HEK293T (cell line): Measurements from ENCODE around the gene STH.

Source experiments
- CTCF ChIA-PET: fragments of 350-600 bp; formaldehyde crosslinking; extraction: SDS; loops from one replicate; lab custom pipeline; 2021; ENCODE audit warnings: antibody characterized with exemption, inconsistent platforms; lab: Yijun Ruan, JAX
- POLR2A ChIA-PET: fragments of 350-600 bp; formaldehyde crosslinking; extraction: SDS; loops from one replicate; lab custom pipeline; 2020; ENCODE audit warnings: antibody characterized with exemption, inconsistent platforms; lab: Yijun Ruan, JAX
- DNase-seq: peaks from one replicate; pipeline ENCODE4 v3.0.0; 2012; ENCODE audit warnings: mixed read lengths; ENCODE audit errors: extremely low spot score
- ARNT ChIP-seq: fragments of 450-650 bp; IDR thresholded peaks from 2 replicates; pipeline ENCODE4 v1.6.1; 2017; ENCODE audit warnings: mild to moderate bottlenecking
- BHLHE40 ChIP-seq: fragments of 450-650 bp; IDR thresholded peaks from 2 replicates; pipeline ENCODE4 v1.6.1; 2016; ENCODE audit warnings: mild to moderate bottlenecking, moderate library complexity, borderline replicate concordance
- CTBP1 ChIP-seq: fragments of 450-650 bp; IDR thresholded peaks from 2 replicates; pipeline ENCODE4 v1.6.1; 2016; ENCODE audit warnings: borderline replicate concordance
- ELF4 ChIP-seq: fragments of 450-650 bp; IDR thresholded peaks from 2 replicates; pipeline ENCODE4 v1.6.1; 2017; ENCODE audit warnings: antibody characterized with exemption
- FOXA1 ChIP-seq: fragments of 450-650 bp; IDR thresholded peaks from 2 replicates; pipeline ENCODE4 v1.6.1; 2016; ENCODE audit warnings: mild to moderate bottlenecking
- FOXK2 ChIP-seq: fragments of 450-650 bp; IDR thresholded peaks from 2 replicates; pipeline ENCODE4 v1.6.1; 2016; ENCODE audit warnings: mild to moderate bottlenecking
- FOXM1 ChIP-seq: fragments of 450-650 bp; IDR thresholded peaks from 2 replicates; pipeline ENCODE4 v1.6.1; 2017; ENCODE audit warnings: mild to moderate bottlenecking, borderline replicate concordance
- HDGF ChIP-seq: fragments of 450-650 bp; IDR thresholded peaks from 2 replicates; pipeline ENCODE4 v1.6.1; 2017; ENCODE audit warnings: antibody characterized with exemption, borderline replicate concordance
- L3MBTL2 ChIP-seq: fragments of 450-650 bp; conservative IDR thresholded peaks from 2 replicates; pipeline ENCODE4 v1.6.1; 2016; ENCODE audit warnings: mild to moderate bottlenecking
- LEF1 ChIP-seq: fragments of 450-650 bp; IDR thresholded peaks from 2 replicates; pipeline ENCODE4 v1.6.1; 2017; ENCODE audit warnings: mild to moderate bottlenecking, borderline replicate concordance
- NFRKB ChIP-seq: fragments of 450-650 bp; IDR thresholded peaks from 2 replicates; pipeline ENCODE4 v1.6.1; 2016; ENCODE audit warnings: mild to moderate bottlenecking, moderate library complexity
- PKNOX1 ChIP-seq: fragments of 450-650 bp; IDR thresholded peaks from 2 replicates; pipeline ENCODE4 v1.6.1; 2016
- SP1 ChIP-seq: fragments of 450-650 bp; IDR thresholded peaks from 2 replicates; pipeline ENCODE4 v1.6.1; 2017
- SUZ12 ChIP-seq: fragments of 450-650 bp; IDR thresholded peaks from 2 replicates; pipeline ENCODE4 v1.6.1; 2016; ENCODE audit warnings: mild to moderate bottlenecking
- TARDBP ChIP-seq: fragments of 450-650 bp; IDR thresholded peaks from 2 replicates; pipeline ENCODE4 v1.6.1; 2016
- ZNF384 ChIP-seq: fragments of 450-650 bp; IDR thresholded peaks from 2 replicates; pipeline ENCODE4 v1.6.1; 2016

STH gene

DNA sequence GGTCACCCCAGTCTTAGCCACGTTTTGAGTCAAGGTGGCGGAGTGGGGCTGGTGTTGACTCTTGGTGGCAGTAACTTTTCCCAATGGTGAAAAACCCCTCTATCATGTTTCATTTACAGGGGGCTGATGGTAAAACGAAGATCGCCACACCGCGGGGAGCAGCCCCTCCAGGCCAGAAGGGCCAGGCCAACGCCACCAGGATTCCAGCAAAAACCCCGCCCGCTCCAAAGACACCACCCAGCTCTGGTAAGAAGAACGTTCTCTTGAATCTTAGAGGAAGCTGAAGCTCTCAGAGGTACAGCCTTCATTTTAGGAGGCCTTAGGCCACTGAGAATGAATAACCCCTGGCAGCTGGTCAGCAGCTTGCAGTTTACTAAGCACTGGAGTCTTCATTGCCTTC lies 7.7 kb upstream of the STH start:
- no peak for DNase-seq
- ChIA-PET CTCF (interaction anchor here (1.2 to 1.4 kb wide), 2 partner anchors 9 to 20 kb away, joined by 4 read pairs; no protein-coding TSS in a partner anchor), POLR2A (no interaction called here)
- TF ChIP-seq SP1, result no peak

DNA sequence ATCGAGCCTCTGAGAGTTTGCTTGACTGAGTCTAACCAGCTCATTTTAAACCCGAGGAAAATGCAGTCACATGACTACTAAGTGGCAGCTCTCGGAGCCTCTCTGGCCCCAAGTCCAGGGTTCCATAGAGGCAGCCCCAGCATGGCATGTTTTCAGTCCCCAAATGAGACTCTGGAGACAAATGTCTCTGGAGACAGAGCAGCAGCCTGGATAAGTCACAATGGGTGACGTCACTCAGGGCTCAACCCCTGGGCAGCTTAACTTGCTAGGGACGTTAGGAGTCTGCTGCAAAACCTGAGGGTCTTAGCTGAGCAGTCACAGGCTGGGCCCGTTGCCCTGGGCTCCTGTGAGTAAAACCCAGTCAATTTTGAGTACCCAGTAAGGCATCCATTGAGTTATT lies 6.9 kb upstream of the STH start:
- TF ChIP-seq ELF4, result no peak
- no peak for TF ChIP-seq PKNOX1
- TF ChIP-seq FOXK2, result no peak
- no peak for TF ChIP-seq NFRKB
- no peak for TF ChIP-seq SUZ12
- no peak for TF ChIP-seq HDGF
- TF ChIP-seq SP1, result no peak
- TF ChIP-seq CTBP1, result no peak
- POLR2A ChIA-PET, result no interaction called here
- CTCF ChIA-PET, result no interaction called here
- DNase-seq, result no peak

DNA sequence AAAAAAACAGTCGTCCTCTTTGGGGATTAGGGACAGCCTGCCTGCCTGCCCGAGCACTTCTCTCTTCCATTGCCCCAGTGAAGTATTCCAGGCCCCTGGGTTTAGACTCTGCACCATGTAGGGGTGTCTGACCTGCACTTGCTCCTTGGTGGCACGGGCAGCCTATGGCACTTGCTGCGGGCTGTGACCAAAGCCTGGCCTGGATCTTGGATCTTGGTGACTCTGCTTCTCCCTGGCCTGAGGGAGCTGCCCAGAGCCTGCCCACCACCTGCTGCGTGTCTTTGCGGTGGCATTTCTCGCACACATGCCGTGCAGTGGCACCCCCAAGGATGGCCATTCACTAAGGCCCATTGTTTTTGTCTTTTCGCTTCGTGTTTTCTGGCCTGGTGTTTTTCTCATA lies 6.1 kb upstream of the STH start:
- TF ChIP-seq SP1, result no peak
- no peak for TF ChIP-seq PKNOX1
- TF ChIP-seq L3MBTL2, result no peak
- no peak for TF ChIP-seq CTBP1
- TF ChIP-seq ELF4, result no peak
- TF ChIP-seq BHLHE40, result no peak
- TF ChIP-seq HDGF, result no peak
- no peak for TF ChIP-seq TARDBP
- no peak for TF ChIP-seq NFRKB
- TF ChIP-seq FOXM1, result no peak
- no peak for TF ChIP-seq FOXK2
- TF ChIP-seq FOXA1, result no peak
- no peak for TF ChIP-seq SUZ12
- ChIA-PET POLR2A (no interaction called here), CTCF (interaction anchor here (0.7 kb wide), 1 partner anchor 201 kb away, joined by 3 read pairs; no protein-coding TSS in a partner anchor)
- no peak for DNase-seq

DNA sequence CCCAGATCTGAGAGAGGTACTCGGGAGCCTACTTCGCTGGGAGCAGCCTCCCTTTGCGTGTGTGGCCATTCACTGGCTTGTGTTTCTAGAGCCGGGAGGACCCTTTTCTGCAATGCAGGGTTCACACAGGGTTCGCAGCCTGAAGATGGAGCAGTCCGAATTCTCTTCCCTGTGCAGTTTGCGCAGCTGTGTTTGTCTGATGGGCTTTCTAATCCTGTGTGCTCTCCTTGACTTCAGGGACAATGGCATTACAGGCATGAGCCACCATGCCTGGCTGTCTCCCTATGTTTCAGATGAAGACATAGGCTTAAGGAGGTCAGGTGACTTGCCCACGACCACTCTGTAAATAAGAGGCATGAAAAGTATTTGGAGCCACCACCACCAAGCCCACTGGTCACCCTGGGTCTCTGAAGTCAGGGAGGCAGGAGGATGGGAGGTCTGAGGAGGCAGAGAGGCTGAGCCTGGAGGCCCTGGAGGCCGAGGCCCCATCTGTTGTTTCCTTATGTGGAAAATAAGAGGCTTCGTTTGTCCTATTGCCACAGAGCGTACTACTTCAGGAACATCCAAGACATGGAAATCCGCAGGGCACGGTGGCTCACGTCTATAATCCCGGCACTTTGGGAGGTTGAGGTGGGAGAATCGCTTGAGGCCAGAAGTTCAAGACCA lies 5.0 kb upstream of the STH start:
- POLR2A ChIA-PET, result no interaction called here
- CTCF ChIA-PET, result no interaction called here
- no peak for TF ChIP-seq ZNF384
- no peak for TF ChIP-seq TARDBP
- TF ChIP-seq LEF1, result no peak
- no peak for TF ChIP-seq SUZ12
- TF ChIP-seq ARNT, result no peak
- TF ChIP-seq SP1, result no peak
- TF ChIP-seq HDGF, result no peak
- DNase-seq, result no peak

GRCh38 chr17:45994987-45995386 lies 4.1 kb upstream of the STH start:
- CTCF ChIA-PET, result no interaction called here
- POLR2A ChIA-PET, result no interaction called here
- DNase-seq, result no peak
- TF ChIP-seq ZNF384 (no peak), FOXA1 (no peak), ELF4 (no peak), HDGF (no peak), FOXM1 (no peak), LEF1 (no peak), CTBP1 (no peak), PKNOX1 (no peak), SUZ12 (no peak), SP1 (no peak), TARDBP (no peak), L3MBTL2 (no peak), BHLHE40 (no peak), ARNT (no peak), FOXK2 (no peak), NFRKB (no peak)

DNA sequence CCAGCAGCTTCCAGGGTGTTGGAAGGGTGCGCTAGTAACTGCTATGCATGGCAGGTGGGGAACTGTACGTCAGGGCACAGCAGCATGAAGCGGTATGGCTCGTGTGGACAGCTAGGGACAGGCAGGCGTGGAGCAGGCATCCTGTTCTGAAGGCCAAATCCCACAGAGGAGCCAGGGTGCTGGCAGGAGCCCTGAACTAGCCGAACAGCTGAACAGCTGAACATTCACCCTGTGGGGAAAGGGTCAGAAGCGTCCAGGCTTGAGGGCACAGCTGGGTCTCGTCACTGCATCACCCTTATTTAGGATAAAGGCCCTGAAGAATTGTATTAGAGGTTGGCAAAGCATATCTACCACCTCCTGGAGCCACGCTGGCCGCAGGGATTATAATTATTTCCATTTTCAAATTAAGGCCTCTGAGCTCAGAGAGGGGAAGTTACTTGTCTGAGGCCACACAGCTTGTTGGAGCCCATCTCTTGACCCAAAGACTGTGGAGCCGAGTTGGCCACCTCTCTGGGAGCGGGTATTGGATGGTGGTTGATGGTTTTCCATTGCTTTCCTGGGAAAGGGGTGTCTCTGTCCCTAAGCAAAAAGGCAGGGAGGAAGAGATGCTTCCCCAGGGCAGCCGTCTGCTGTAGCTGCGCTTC lies 3.3 kb upstream of the STH start:
- ChIA-PET CTCF (no interaction called here), POLR2A (no interaction called here)
- TF ChIP-seq CTBP1, result no peak
- TF ChIP-seq HDGF, result no peak
- TF ChIP-seq FOXA1, result no peak
- no peak for TF ChIP-seq PKNOX1
- no peak for TF ChIP-seq FOXK2
- no peak for TF ChIP-seq SUZ12
- no peak for TF ChIP-seq ZNF384
- no peak for TF ChIP-seq NFRKB
- TF ChIP-seq L3MBTL2, result no peak
- DNase-seq, result no peak
